Ishikawa (cell line): ENCODE results near the gene DHRSX.

Source experiments
- CEBPB ChIP-seq: IDR thresholded peaks from 2 replicates; pipeline ENCODE4 v1.6.1; 2012
- EP300 ChIP-seq: IDR thresholded peaks from 2 replicates; pipeline ENCODE4 v1.6.1; 2012; ENCODE audit warnings: borderline replicate concordance
- RAD21 ChIP-seq: IDR thresholded peaks from 2 replicates; pipeline ENCODE4 v1.6.1; 2012; ENCODE audit warnings: low read depth
- TCF12 ChIP-seq: IDR thresholded peaks from 2 replicates; pipeline ENCODE4 v1.6.1; 2012; ENCODE audit warnings: low read depth
- TF ChIP-seq, protein P1 (sequence below): IDR thresholded peaks from 2 replicates; pipeline ENCODE4 v1.6.1; 2012; ENCODE audit warnings: low read depth, mild to moderate bottlenecking

DNA sequence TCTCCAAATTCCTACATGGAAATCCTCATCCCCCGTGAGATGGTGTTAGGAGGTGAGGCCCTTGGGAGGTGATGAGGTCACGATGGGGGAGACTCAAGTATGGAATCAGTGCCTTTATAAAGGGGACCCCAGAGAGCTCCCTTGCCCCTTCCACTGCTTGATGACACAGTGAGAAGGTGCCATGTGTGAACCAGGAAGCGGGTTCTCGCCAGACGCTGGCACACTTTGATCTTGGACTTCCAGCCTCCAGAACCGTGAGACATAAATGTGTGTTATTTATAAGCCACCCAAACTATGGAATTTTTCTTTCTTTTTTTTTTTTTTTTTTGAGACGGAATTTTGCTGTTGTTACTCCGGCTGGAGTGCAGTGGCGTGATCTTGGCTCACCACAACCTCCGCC is 237.6 kb downstream of the DHRSX start:
- TF ChIP-seq EP300 (no peak), TCF12 (no peak), RAD21 (no peak), CEBPB (no peak)
- TF ChIP-seq, protein P1, sequence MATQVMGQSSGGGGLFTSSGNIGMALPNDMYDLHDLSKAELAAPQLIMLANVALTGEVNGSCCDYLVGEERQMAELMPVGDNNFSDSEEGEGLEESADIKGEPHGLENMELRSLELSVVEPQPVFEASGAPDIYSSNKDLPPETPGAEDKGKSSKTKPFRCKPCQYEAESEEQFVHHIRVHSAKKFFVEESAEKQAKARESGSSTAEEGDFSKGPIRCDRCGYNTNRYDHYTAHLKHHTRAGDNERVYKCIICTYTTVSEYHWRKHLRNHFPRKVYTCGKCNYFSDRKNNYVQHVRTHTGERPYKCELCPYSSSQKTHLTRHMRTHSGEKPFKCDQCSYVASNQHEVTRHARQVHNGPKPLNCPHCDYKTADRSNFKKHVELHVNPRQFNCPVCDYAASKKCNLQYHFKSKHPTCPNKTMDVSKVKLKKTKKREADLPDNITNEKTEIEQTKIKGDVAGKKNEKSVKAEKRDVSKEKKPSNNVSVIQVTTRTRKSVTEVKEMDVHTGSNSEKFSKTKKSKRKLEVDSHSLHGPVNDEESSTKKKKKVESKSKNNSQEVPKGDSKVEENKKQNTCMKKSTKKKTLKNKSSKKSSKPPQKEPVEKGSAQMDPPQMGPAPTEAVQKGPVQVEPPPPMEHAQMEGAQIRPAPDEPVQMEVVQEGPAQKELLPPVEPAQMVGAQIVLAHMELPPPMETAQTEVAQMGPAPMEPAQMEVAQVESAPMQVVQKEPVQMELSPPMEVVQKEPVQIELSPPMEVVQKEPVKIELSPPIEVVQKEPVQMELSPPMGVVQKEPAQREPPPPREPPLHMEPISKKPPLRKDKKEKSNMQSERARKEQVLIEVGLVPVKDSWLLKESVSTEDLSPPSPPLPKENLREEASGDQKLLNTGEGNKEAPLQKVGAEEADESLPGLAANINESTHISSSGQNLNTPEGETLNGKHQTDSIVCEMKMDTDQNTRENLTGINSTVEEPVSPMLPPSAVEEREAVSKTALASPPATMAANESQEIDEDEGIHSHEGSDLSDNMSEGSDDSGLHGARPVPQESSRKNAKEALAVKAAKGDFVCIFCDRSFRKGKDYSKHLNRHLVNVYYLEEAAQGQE, result no peak
